ENCODE data around the gene KBTBD7. TPM values are rescaled to one million over a fixed set of nuclear protein-coding genes. Genes with fewer than 3 reads are reported as not detected.

The KBTBD7 gene, protein sequence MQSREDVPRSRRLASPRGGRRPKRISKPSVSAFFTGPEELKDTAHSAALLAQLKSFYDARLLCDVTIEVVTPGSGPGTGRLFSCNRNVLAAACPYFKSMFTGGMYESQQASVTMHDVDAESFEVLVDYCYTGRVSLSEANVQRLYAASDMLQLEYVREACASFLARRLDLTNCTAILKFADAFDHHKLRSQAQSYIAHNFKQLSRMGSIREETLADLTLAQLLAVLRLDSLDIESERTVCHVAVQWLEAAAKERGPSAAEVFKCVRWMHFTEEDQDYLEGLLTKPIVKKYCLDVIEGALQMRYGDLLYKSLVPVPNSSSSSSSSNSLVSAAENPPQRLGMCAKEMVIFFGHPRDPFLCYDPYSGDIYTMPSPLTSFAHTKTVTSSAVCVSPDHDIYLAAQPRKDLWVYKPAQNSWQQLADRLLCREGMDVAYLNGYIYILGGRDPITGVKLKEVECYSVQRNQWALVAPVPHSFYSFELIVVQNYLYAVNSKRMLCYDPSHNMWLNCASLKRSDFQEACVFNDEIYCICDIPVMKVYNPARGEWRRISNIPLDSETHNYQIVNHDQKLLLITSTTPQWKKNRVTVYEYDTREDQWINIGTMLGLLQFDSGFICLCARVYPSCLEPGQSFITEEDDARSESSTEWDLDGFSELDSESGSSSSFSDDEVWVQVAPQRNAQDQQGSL
- 1.3 to 2.8 TPM (median 2.5 TPM) in 5 replicates for total RNA-seq (2022; extraction: Qiagen RNA extraction; ENCODE audit: low read depth)

GRCh38 chr13:41193919-41194824 is at the start of gene KBTBD7:
Gene KBTBD7 (minus strand): TSS chr13:41194569. CDS start chr13:41194257, 312 bp downstream.

Other genes with a start within 250 kb of the KBTBD7 start
- 23.6 to 30.1 TPM (median 26.4 TPM) in 5 replicates for gene ELF1, start 175.3 kb downstream of the KBTBD7 start, total RNA-seq (2022; extraction: Qiagen RNA extraction; ENCODE audit: low read depth)
- gene WBP4, start 133.1 kb downstream of the KBTBD7 start, total RNA-seq (2022; extraction: Qiagen RNA extraction; ENCODE audit: low read depth) = 6.4 to 9.8 TPM (median 7.6 TPM) in 5 replicates
- 3.0 to 5.5 TPM (median 5.2 TPM) in 5 replicates for gene KBTBD6, start 61.8 kb downstream of the KBTBD7 start, total RNA-seq (2022; extraction: Qiagen RNA extraction; ENCODE audit: low read depth)
- gene MTRF1, start 69.0 kb upstream of the KBTBD7 start, total RNA-seq (2022; extraction: Qiagen RNA extraction; ENCODE audit: low read depth) = 5.1 to 7.0 TPM (median 6.6 TPM) in 5 replicates
- 4.7 to 10.1 TPM (median 10.0 TPM) in 5 replicates for gene NAA16, start 116.7 kb upstream of the KBTBD7 start, total RNA-seq (2022; extraction: Qiagen RNA extraction; ENCODE audit: low read depth)

Data from A549 treated with RU486 at 1 μM for 4 hours (cell line).